A673 (cell line): ENCODE data around the gene USP35.

Source experiments
- EZH2 ChIP-seq: fragments of 200-600 bp; sonication (generic); IDR thresholded peaks from 2 replicates; pipeline ENCODE4 v1.6.1; 2017; ENCODE audit warnings: borderline replicate concordance, low read depth, mild to moderate bottlenecking, mixed read lengths, antibody characterized with exemption, low read length; ENCODE audit not compliant: poor library complexity, severe bottlenecking
- TF ChIP-seq, protein P1 (sequence below): fragments of 300-800, 200-600 bp; sonication (generic); conservative IDR thresholded peaks from 2 replicates; pipeline ENCODE4 v1.5.1; 2017; ENCODE audit warnings: low read depth, mild to moderate bottlenecking, antibody characterized with exemption, low read length, moderate library complexity, mixed read lengths

DNA sequence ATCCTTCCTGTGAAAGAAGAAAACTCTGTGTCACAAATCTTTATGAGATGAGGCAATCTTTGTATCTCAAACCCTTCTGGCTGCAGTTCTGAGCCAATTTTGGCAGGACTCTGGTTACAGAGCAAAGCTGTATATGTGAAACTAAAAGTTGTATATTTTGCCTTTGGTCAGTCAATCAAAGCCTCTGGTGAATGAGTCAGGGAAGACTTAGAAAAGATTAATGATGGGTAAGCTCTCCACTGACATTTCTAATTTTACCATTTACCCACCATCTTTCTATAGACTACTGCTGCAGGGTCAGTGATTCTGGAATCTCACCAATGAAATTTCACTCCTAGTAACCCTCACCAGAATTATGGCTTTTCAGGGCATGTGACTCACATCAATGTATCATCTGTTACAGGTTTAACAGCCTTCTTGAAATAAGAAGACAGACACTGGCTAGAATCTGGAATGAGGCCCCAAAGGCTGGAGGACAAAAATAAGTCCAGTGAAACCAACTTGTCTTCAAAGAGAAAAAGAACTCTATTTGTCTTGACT, 43.3 kb downstream of the USP35 start:
- no peak for TF ChIP-seq EZH2
- TF ChIP-seq, protein P1, sequence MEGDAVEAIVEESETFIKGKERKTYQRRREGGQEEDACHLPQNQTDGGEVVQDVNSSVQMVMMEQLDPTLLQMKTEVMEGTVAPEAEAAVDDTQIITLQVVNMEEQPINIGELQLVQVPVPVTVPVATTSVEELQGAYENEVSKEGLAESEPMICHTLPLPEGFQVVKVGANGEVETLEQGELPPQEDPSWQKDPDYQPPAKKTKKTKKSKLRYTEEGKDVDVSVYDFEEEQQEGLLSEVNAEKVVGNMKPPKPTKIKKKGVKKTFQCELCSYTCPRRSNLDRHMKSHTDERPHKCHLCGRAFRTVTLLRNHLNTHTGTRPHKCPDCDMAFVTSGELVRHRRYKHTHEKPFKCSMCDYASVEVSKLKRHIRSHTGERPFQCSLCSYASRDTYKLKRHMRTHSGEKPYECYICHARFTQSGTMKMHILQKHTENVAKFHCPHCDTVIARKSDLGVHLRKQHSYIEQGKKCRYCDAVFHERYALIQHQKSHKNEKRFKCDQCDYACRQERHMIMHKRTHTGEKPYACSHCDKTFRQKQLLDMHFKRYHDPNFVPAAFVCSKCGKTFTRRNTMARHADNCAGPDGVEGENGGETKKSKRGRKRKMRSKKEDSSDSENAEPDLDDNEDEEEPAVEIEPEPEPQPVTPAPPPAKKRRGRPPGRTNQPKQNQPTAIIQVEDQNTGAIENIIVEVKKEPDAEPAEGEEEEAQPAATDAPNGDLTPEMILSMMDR, result no peak
